K562 (cell line): ENCODE data around the gene PM20D1. TPM values are rescaled to one million over a fixed set of nuclear protein-coding genes. Genes with fewer than 3 reads are reported as not detected.

Experiments
- ATAC-seq: fragments of 200-7000 bp; cut with Tn5 transposase; 3 replicates; pipeline ENCODE4 v1.9.1; 2020; ENCODE audit warnings: moderate library complexity
- BruUV-seq: library from RNA; stranded (reverse); fragments of 400-500 nt; replicated peaks from 2 replicates; lab custom pipeline; 2021; lab: Mats Ljungman, UMichigan
- CTCF ChIA-PET: fragments of 300-600 bp; formaldehyde crosslinking; extraction: SDS; loops from one replicate; lab custom pipeline; 2021; ENCODE audit warnings: low intra/inter-chr PET ratio; lab: Yijun Ruan, JAX
- POLR2A ChIA-PET: fragments of 300-600, 350-650 bp; sonication (Branson Sonifier 250); formaldehyde crosslinking; extraction: SDS; loops from one replicate; lab custom pipeline; 2021; ENCODE audit warnings: antibody characterized with exemption, inconsistent platforms; lab: Yijun Ruan, JAX
- DNase-seq, 4 experiments: peaks; one replicate each; pipeline versions ENCODE4 v3.0.0 to v3.0.0-alpha.2; 2011 to 2018; ENCODE audit warnings: low spot score in 3 of 4, mixed read lengths in 3 of 4; ENCODE audit errors: extremely low read depth in 1 of 4
- FAIRE-seq: peaks from 2 replicates; lab custom pipeline; 2011; peaks lifted over from hg19 to GRCh38; lab: Jason Lieb, UNC
- H2AFZ ChIP-seq: 2 replicates; pipeline ENCODE4 v1.6.0; 2011; ENCODE audit warnings: low read depth, low read length, control low read depth, inconsistent platforms
- H3K27ac ChIP-seq: fragments of 200-600 bp; 3 replicates; pipeline ENCODE4 v1.8.0; 2011; ENCODE audit warnings: low read depth, mild to moderate bottlenecking, control low read depth, inconsistent platforms, low read length, moderate library complexity, mixed read lengths; ENCODE audit errors: extremely low read depth
- H3K27me3 ChIP-seq, 2 experiments: fragments of 300-600 bp in 1 of 2; 2 replicates in 1 of 2; 3 replicates in 1 of 2; pipeline versions ENCODE4 v1.6.0 to v1.8.0; 2011; ENCODE audit warnings: inconsistent platforms in 2 of 2, low read length in 2 of 2, mild to moderate bottlenecking in 1 of 2, mixed read lengths in 1 of 2, moderate library complexity in 1 of 2; ENCODE audit not compliant: control insufficient read depth in 2 of 2, insufficient read depth in 2 of 2
- H3K36me3 ChIP-seq: fragments of 300-600 bp; 3 replicates; pipeline ENCODE4 v1.8.0; 2011; ENCODE audit warnings: mild to moderate bottlenecking, low read length, inconsistent platforms; ENCODE audit not compliant: control insufficient read depth, insufficient read depth
- H3K4me1 ChIP-seq, 2 experiments: fragments of 200-600 bp in 1 of 2; replicated peaks in 1 of 2; 2 replicates in 1 of 2; 3 replicates in 1 of 2; pipeline versions ENCODE4 v1.5.1 to v1.8.0; 2011; ENCODE audit warnings: inconsistent platforms in 2 of 2, low read length in 2 of 2, mild to moderate bottlenecking in 1 of 2, mixed read lengths in 1 of 2, moderate library complexity in 1 of 2; ENCODE audit not compliant: control insufficient read depth in 2 of 2, insufficient read depth in 2 of 2
- H3K4me2 ChIP-seq: 2 replicates; pipeline ENCODE4 v1.6.1; 2011; ENCODE audit warnings: low read length, control low read depth, inconsistent platforms, mixed read lengths; ENCODE audit not compliant: insufficient read depth
- H3K4me3 ChIP-seq: fragments of 200-600 bp; sonication (generic), shearing (Covaris generic); 2 replicates; pipeline ENCODE4 v1.5.1; 2016; ENCODE audit warnings: control low read depth, inconsistent platforms
- H3K79me2 ChIP-seq: fragments of 200-600 bp; 3 replicates; pipeline ENCODE4 v1.8.0; 2011; ENCODE audit warnings: low read length, inconsistent platforms; ENCODE audit not compliant: control insufficient read depth, insufficient read depth
- H3K9ac ChIP-seq, 2 experiments: 2 replicates each; pipeline versions ENCODE4 v1.6.0 to v1.6.1; 2011; ENCODE audit warnings: low read depth in 2 of 2, low read length in 2 of 2, control low read depth in 1 of 2, inconsistent platforms in 1 of 2, mild to moderate bottlenecking in 1 of 2, mixed read lengths in 1 of 2; ENCODE audit not compliant: insufficient read depth in 1 of 2
- H3K9me1 ChIP-seq: one replicate; pipeline ENCODE4 v1.6.0; 2011; ENCODE audit warnings: inconsistent platforms, mild to moderate bottlenecking, low read length, moderate library complexity; ENCODE audit not compliant: control insufficient read depth, insufficient read depth
- H3K9me3 ChIP-seq: replicated peaks from 2 replicates; pipeline ENCODE4 v1.5.1; 2011; ENCODE audit warnings: low read depth, low read length, inconsistent platforms; ENCODE audit not compliant: control insufficient read depth, insufficient read depth
- H4K20me1 ChIP-seq: replicated peaks from 2 replicates; pipeline ENCODE4 v1.6.1; 2011; ENCODE audit warnings: low read length, inconsistent platforms, mixed read lengths; ENCODE audit not compliant: control insufficient read depth, insufficient read depth
- CHD2 ChIP-seq: IDR thresholded peaks from 2 replicates; pipeline ENCODE4 v1.6.1; 2011; ENCODE audit warnings: low read depth, low read length
- PRMT5 ChIP-seq: sonication (generic); formaldehyde crosslinking; IDR thresholded peaks from 2 replicates; pipeline ENCODE4 v1.5.0; 2020; ENCODE audit warnings: missing genetic modification reagents
- RBM17 ChIP-seq: fragments of 200-400 bp; formaldehyde crosslinking; IDR thresholded peaks from 2 replicates; pipeline ENCODE4 v1.6.1; 2017; ENCODE audit warnings: low read depth, mild to moderate bottlenecking, low read length, borderline replicate concordance
- ZNF174 ChIP-seq: fragments of 250-450 bp; sonication (Bioruptor Pico); IDR thresholded peaks from 2 replicates; pipeline ENCODE4 v1.4.0; 2020; ENCODE audit warnings: mild to moderate bottlenecking
- ZNF41 ChIP-seq: fragments of 250-450 bp; sonication (Bioruptor Pico); conservative IDR thresholded peaks from 2 replicates; pipeline ENCODE4 v1.4.0; 2020; ENCODE audit warnings: mild to moderate bottlenecking
- WGBS: fragments of 100-300 bp; shearing (Covaris generic); methylation state at CpG from one replicate; pipeline ENCODE4 v1.1.6; 2016; ENCODE audit warnings: low coverage, mixed read lengths; ENCODE audit not compliant: insufficient coverage; ENCODE audit errors: missing lambda C conversion rate; 5-methylcytosine and 5-hydroxymethylcytosine counted together
- in situ Hi-C: fragments of 300-500 bp; cut with MboI; formaldehyde crosslinking; loops from 4 replicates; pipeline ENCODE4 v1.15.0; 2018; ENCODE audit warnings: inconsistent platforms, mixed read lengths
- intact Hi-C: fragments of 100-400 bp; cut with micrococcal nuclease; formaldehyde crosslinking; loops from 2 replicates; pipeline ENCODE4 v1.14.2; 2022
- polyA plus RNA-seq, 8 experiments: library from polyadenylated mRNA; depleted of rRNA in 4 of 8; stranded (reverse) in 5 of 8; unstranded in 3 of 8; fragments of >200 nt; fragmentation: Nextera tagmentation in 2 of 8; fragmentation: Illumina TruSeq in 1 of 8; extraction: Ambion mirVana in 2 of 8; extraction: Trizol in 1 of 8; gene quantifications; 2 replicates each; pipeline versions ENCODE4 v1.2.1 to v1.2.3, GENCODE V29; 2011 to 2014; ENCODE audit warnings: inconsistent platforms in 1 of 8, missing spikeins in 1 of 8
- total RNA-seq, 7 experiments: library from RNA; depleted of rRNA in 6 of 7; stranded (reverse); fragments of >200 nt in 6 of 7; fragmentation: Illumina TruSeq in 2 of 7; extraction: Trizol in 2 of 7; gene quantifications; 2 replicates each; pipeline versions ENCODE4 v1.2.1 to v1.2.3, GENCODE V29; 2011 to 2021; ENCODE audit warnings: low replicate concordance in 1 of 7
- TF ChIP-seq, protein P1 (sequence below): fragments of 450-650 bp; IDR thresholded peaks from 2 replicates; pipeline ENCODE4 v1.6.1; 2016

The PM20D1 gene
- total and polyA plus RNA-seq, 9 of the 15 experiments (the other 6 are each of a cell fraction or from before 2014, with no cell fraction given) = not detected

- 72% methylated on average over 9 of the region's 9 CpGs for WGBS
- POLR2A ChIA-PET = interaction anchor here (1.3 to 1.9 kb wide), 2 partner anchors 10 to 36 kb away, joined by 4 to 7 read pairs; partner anchors contain the start of gene RAB29
- intact Hi-C loops = loop anchor here (5.0 to 10.0 kb wide), 2 partner anchors 128 to 191 kb away; no protein-coding TSS in a partner anchor
Observed at GRCh38 chr1:205785446-205785845, 64.5 kb downstream of the PM20D1 start.

More at GRCh38 chr1:205785446-205785845, 64.5 kb downstream of the PM20D1 start:
- no peak overlapping the region for H3K9ac ChIP-seq
- H3K4me1 ChIP-seq = peaks cover 7 to 20% of the 10 kb centered on the region in 2 experiments; a peak in 4 of 5 replicates
- H3K9me1 ChIP-seq = no peaks in the 10 kb centered on the region
- no peaks in the 10 kb centered on the region for H3K9me3 ChIP-seq
- FAIRE-seq = no peak
- peaks cover under 1% of the 10 kb centered on the region; the same call in 1 of the 3 replicates for H3K36me3 ChIP-seq
- H2AFZ ChIP-seq = peak overlapping the region; percentile 2; the same call in 1 of the 2 replicates
- TF ChIP-seq RBM17 (no peak), ZNF41 (CRISPR knock-in tag) (no peak), PRMT5 (CRISPR knock-in tag) (no peak), ZNF174 (CRISPR knock-in tag) (no peak), CHD2 (no peak)
- TF ChIP-seq, protein P1, sequence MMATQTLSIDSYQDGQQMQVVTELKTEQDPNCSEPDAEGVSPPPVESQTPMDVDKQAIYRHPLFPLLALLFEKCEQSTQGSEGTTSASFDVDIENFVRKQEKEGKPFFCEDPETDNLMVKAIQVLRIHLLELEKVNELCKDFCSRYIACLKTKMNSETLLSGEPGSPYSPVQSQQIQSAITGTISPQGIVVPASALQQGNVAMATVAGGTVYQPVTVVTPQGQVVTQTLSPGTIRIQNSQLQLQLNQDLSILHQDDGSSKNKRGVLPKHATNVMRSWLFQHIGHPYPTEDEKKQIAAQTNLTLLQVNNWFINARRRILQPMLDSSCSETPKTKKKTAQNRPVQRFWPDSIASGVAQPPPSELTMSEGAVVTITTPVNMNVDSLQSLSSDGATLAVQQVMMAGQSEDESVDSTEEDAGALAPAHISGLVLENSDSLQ = peak; percentile 35; the same call in 1 of the 2 replicates
- no peak overlapping the region for H3K4me3 ChIP-seq
- CTCF ChIA-PET = no interaction called here
- no peak for ATAC-seq
- H3K27me3 ChIP-seq = no peaks in the 10 kb centered on the region; a peak in 1 of 5 replicates
- no peaks in the 10 kb centered on the region for H3K79me2 ChIP-seq
- no peak overlapping the region for H3K27ac ChIP-seq
- in situ Hi-C loops = no loop called here
- no peak for DNase-seq
- no peaks in the 10 kb centered on the region for H4K20me1 ChIP-seq
- BruUV-seq = no TSS peak
- H3K4me2 ChIP-seq = no peak overlapping the region
